ENCODE results near the gene MAP1S.

DNA sequence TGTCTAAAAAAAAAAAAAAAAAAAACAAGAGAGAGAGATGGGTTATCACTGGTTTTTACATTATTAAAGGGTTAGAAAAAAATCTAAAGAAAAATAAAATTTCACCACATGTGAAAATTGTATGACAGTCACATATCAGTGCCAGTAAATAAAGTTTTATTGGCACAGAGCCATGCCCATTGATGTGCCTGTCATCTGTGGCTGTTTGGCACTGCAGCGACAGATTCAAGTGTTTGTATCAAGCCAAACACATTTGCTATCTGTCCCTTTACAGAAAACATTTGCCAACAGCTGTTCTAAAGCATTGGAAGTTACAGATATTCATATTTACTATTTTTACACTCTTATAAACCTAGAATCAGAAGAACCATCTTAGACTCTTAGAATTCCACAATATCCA, 48.3 kb downstream of the MAP1S start:
- TF ChIP-seq, protein P1, sequence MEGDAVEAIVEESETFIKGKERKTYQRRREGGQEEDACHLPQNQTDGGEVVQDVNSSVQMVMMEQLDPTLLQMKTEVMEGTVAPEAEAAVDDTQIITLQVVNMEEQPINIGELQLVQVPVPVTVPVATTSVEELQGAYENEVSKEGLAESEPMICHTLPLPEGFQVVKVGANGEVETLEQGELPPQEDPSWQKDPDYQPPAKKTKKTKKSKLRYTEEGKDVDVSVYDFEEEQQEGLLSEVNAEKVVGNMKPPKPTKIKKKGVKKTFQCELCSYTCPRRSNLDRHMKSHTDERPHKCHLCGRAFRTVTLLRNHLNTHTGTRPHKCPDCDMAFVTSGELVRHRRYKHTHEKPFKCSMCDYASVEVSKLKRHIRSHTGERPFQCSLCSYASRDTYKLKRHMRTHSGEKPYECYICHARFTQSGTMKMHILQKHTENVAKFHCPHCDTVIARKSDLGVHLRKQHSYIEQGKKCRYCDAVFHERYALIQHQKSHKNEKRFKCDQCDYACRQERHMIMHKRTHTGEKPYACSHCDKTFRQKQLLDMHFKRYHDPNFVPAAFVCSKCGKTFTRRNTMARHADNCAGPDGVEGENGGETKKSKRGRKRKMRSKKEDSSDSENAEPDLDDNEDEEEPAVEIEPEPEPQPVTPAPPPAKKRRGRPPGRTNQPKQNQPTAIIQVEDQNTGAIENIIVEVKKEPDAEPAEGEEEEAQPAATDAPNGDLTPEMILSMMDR (IDR thresholded peaks at IDR 0.05): no peak
- TF ChIP-seq POLR2A (IDR thresholded peaks at IDR 0.05): no peak

All from Peyer's patch (tissue), 4 donors.